Fibroblast of mammary gland (primary cell): Measurements from ENCODE around the gene TPP2.

Experiments used
- DNase-seq: peaks from one replicate; pipeline ENCODE4 v3.0.0-alpha.2; 2010; ENCODE audit warnings: low read depth
- H3K4me3 ChIP-seq: 2 replicates; pipeline ENCODE4 v1.5.1; 2011; ENCODE audit warnings: low read depth, mild to moderate bottlenecking, low read length, moderate library complexity; ENCODE audit not compliant: control insufficient read depth
- CTCF ChIP-seq: conservative IDR thresholded peaks from 2 replicates; pipeline ENCODE4 v1.5.1; 2011; ENCODE audit warnings: low read depth, low read length, inconsistent platforms; ENCODE audit not compliant: control insufficient read depth, insufficient read depth

The TPP2 gene

GRCh38 chr13:102658660-102659059 is 61.9 kb downstream of the TPP2 start:
- peak; percentile 25 for DNase-seq
- TF ChIP-seq CTCF = no peak

GRCh38 chr13:102659168-102659713 is 62.5 kb downstream of the TPP2 start:
- no peak for DNase-seq
- no peak overlapping the region for H3K4me3 ChIP-seq
- TF ChIP-seq CTCF = no peak

More at GRCh38 chr13:102658660-102659059, 61.9 kb downstream of the TPP2 start:
- no peak overlapping the region for H3K4me3 ChIP-seq

DNA sequence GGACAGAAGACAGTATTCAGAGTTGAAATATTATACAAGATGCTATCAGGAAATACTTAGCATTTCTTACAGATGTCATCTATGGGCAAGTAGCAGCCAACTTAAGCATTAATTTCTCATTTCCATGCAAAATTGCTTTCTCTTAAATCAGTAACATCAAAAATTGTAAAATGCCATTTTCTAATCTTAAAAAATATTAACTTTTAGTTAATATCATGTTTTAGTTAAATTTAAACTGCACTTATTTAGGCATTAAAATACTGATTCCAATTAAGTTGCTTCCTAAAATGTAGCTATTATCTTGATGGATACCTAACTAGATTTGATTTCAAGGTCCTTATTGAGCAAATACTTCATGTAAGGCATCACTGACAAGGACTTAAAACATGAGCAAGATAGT is 70.2 kb downstream of the TPP2 start:
- H3K4me3 ChIP-seq = no peak overlapping the region
- no peak for TF ChIP-seq CTCF
- DNase-seq = no peak

GRCh38 chr13:102667911-102668310 is 71.1 kb downstream of the TPP2 start:
- DNase-seq = no peak
- TF ChIP-seq CTCF = no peak
- H3K4me3 ChIP-seq = no peak overlapping the region

- no peak for TF ChIP-seq CTCF
- H3K4me3 ChIP-seq = no peak overlapping the region
- DNase-seq = no peak
Measured at GRCh38 chr13:102670130-102670529, 73.3 kb downstream of the TPP2 start.

- no peak overlapping the region for H3K4me3 ChIP-seq
- TF ChIP-seq CTCF = no peak
- DNase-seq = no peak
Measured at GRCh38 chr13:102675115-102675514, 78.3 kb downstream of the TPP2 start.

GRCh38 chr13:102677122-102677521 is 80.3 kb downstream of the TPP2 start:
- DNase-seq = no peak

More at GRCh38 chr13:102677122-102677521, 80.3 kb downstream of the TPP2 start:
- H3K4me3 ChIP-seq = no peak overlapping the region
- TF ChIP-seq CTCF = no peak
